Vagina (tissue), 2 donors: ENCODE results near the gene FAM76B.

Experiments
- CTCF ChIP-seq, 3 experiments: fragments of 450-650 bp in 2 of 3; fragments of 200-600 bp in 1 of 3; sonication (generic) in 1 of 3; IDR thresholded peaks; one replicate each; pipeline ENCODE4 v1.5.1; 2017 to 2019; ENCODE audit warnings: antibody characterized with exemption in 3 of 3, mild to moderate bottlenecking in 2 of 3, moderate library complexity in 2 of 3
- POLR2A ChIP-seq, 2 donors: fragments of 450-650 bp; IDR thresholded peaks; one replicate each; pipeline ENCODE4 v1.6.1; 2017; ENCODE audit warnings: antibody characterized with exemption in 2 of 2, mild to moderate bottlenecking in 2 of 2, moderate library complexity in 2 of 2
- POLR2AphosphoS5 ChIP-seq, 2 donors: sonication (generic); formaldehyde crosslinking; IDR thresholded peaks; one replicate each; pipeline ENCODE4 v1.9.0; 2017; ENCODE audit warnings: antibody characterized with exemption in 2 of 2, mild to moderate bottlenecking in 2 of 2, low read depth in 1 of 2; ENCODE audit not compliant: insufficient read depth in 1 of 2

GRCh38 chr11:95791709-95792033 lies 2.1 kb upstream of the FAM76B start:
- TF ChIP-seq CTCF (IDR thresholded peaks at IDR 0.05): no peak
- no peak for TF ChIP-seq POLR2A (IDR thresholded peaks at IDR 0.05)
- TF ChIP-seq POLR2AphosphoS5 (IDR thresholded peaks at IDR 0.05; ENCODE audit: insufficient read depth in 1 of 2, low read depth in 1 of 2): no peak
